ENCODE data around the gene DNAJC5G.

DNA sequence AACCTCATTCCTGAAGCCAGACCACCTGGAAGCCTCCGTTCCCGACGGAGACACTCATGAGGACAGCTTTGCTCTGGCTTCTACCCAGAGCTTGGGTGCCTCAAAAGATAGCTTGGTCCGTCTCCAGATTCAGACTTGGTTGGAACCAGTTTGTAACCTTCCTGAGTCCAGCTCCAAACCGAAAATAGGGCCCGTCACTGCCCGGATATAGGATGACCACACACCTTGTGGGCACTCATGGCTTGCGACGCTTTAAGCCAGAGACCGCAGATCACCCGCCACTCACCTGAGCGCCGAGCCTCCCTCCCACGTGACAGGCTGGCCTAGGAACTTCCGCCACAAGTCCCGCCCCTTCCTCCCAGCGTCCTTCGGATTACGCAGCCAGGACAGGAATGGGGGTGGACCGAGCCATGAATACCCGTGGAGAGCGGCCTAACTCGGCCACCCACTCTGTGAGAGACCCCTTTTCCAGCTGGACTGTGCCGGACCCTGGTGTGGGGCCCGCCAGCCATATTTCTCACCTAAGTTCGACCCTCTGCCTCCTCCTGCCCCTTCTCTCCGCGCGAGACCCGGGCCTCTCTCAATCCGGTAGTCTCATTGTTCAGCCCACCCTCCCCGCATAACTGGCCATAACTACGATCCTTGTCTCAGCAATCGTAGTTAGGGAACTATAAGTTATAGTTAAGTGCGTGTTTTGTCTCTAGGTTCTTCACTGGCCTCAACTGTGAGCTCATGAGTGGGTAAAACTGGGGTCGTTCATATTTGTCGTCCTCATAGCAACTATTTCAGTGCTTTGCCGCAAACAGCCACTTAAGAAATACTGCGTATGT, 47.7 kb downstream of the DNAJC5G start, which contains the start of gene MPV17:
- TF ChIP-seq, protein P1, sequence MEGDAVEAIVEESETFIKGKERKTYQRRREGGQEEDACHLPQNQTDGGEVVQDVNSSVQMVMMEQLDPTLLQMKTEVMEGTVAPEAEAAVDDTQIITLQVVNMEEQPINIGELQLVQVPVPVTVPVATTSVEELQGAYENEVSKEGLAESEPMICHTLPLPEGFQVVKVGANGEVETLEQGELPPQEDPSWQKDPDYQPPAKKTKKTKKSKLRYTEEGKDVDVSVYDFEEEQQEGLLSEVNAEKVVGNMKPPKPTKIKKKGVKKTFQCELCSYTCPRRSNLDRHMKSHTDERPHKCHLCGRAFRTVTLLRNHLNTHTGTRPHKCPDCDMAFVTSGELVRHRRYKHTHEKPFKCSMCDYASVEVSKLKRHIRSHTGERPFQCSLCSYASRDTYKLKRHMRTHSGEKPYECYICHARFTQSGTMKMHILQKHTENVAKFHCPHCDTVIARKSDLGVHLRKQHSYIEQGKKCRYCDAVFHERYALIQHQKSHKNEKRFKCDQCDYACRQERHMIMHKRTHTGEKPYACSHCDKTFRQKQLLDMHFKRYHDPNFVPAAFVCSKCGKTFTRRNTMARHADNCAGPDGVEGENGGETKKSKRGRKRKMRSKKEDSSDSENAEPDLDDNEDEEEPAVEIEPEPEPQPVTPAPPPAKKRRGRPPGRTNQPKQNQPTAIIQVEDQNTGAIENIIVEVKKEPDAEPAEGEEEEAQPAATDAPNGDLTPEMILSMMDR (IDR thresholded peaks at IDR 0.05), result no peak
- TF ChIP-seq POLR2A (IDR thresholded peaks at IDR 0.05), result peak; percentile 78
